Mesendoderm (in vitro differentiated cells): Measurements from ENCODE around the gene SLAMF6.

Source experiments
- DNase-seq: peaks from one replicate; pipeline ENCODE4 v3.0.0; 2013
- H2AK5ac ChIP-seq: 2 replicates; pipeline ENCODE4 v1.6.1; 2013; ENCODE audit warnings: low read length, inconsistent platforms
- H2BK120ac ChIP-seq: 2 replicates; pipeline ENCODE4 v1.6.1; 2013; ENCODE audit warnings: low read depth, mild to moderate bottlenecking, low read length, moderate library complexity, mixed read lengths
- H2BK15ac ChIP-seq: replicated peaks from 2 replicates; pipeline ENCODE4 v1.6.1; 2013; ENCODE audit warnings: low read depth, mild to moderate bottlenecking, moderate library complexity
- H2BK5ac ChIP-seq: 2 replicates; pipeline ENCODE4 v1.6.1; 2013; ENCODE audit warnings: low read length, inconsistent platforms
- H3K18ac ChIP-seq: 2 replicates; pipeline ENCODE4 v1.6.1; 2013; ENCODE audit warnings: mild to moderate bottlenecking, low read length, mixed read lengths
- H3K23ac ChIP-seq: one replicate; pipeline ENCODE4 v1.6.1; 2013; ENCODE audit warnings: low read length
- H3K27ac ChIP-seq: 2 replicates; pipeline ENCODE4 v1.5.1; 2013; ENCODE audit warnings: low read depth, mild to moderate bottlenecking, inconsistent platforms, low read length, moderate library complexity
- H3K27me3 ChIP-seq: 2 replicates; pipeline ENCODE4 v1.6.1; 2013; ENCODE audit warnings: low read length, control low read depth, mild to moderate bottlenecking, inconsistent platforms; ENCODE audit not compliant: insufficient read depth, poor library complexity
- H3K36me3 ChIP-seq: 2 replicates; pipeline ENCODE4 v1.6.1; 2013; ENCODE audit warnings: low read length, inconsistent platforms; ENCODE audit not compliant: control insufficient read depth, insufficient read depth
- H3K4ac ChIP-seq: one replicate; pipeline ENCODE4 v1.6.1; 2013; ENCODE audit warnings: low read depth, mild to moderate bottlenecking, low read length, moderate library complexity
- H3K4me1 ChIP-seq: 2 replicates; pipeline ENCODE4 v1.6.1; 2013; ENCODE audit warnings: low read depth, low read length, inconsistent platforms; ENCODE audit not compliant: control insufficient read depth
- H3K4me2 ChIP-seq: 2 replicates; pipeline ENCODE4 v1.6.1; 2013; ENCODE audit warnings: low read length
- H3K4me3 ChIP-seq: 2 replicates; pipeline ENCODE4 v1.5.1; 2013; ENCODE audit warnings: mild to moderate bottlenecking, low read length
- H3K56ac ChIP-seq: one replicate; pipeline ENCODE4 v1.6.1; 2013; ENCODE audit warnings: low read length
- H3K79me1 ChIP-seq: 2 replicates; pipeline ENCODE4 v1.6.1; 2013; ENCODE audit warnings: low read length, inconsistent platforms
- H3K79me2 ChIP-seq: 2 replicates; pipeline ENCODE4 v1.6.1; 2013; ENCODE audit warnings: mild to moderate bottlenecking, low read length; ENCODE audit not compliant: control insufficient read depth, insufficient read depth
- H3K9ac ChIP-seq: 2 replicates; pipeline ENCODE4 v1.6.1; 2013; ENCODE audit warnings: low read length, inconsistent platforms
- H4K5ac ChIP-seq: one replicate; pipeline ENCODE4 v1.6.1; 2013; ENCODE audit warnings: low read length
- H4K8ac ChIP-seq: one replicate; pipeline ENCODE4 v1.6.1; 2013; ENCODE audit warnings: low read depth, mild to moderate bottlenecking, control low read depth, low read length, moderate library complexity
- WGBS: extraction: QIAGEN DNeasy Blood & Tissue Kit; methylation state at CpG from one replicate; pipeline ENCODE4 v1.1.7; 2013; ENCODE audit warnings: low lambda C conversion rate, missing lambda C conversion rate; ENCODE audit not compliant: insufficient coverage; ENCODE audit errors: extremely low coverage; 5-methylcytosine and 5-hydroxymethylcytosine counted together

The SLAMF6 gene

GRCh38 chr1:160454371-160455152 lies 68.5 kb downstream of the SLAMF6 start:
- Histone ChIP-seq H2BK5ac (no peak overlapping the region), H3K9ac (no peak overlapping the region), H2AK5ac (no peak overlapping the region), H4K8ac (no peak overlapping the region), H3K4me2 (no peak overlapping the region), H3K4ac (no peak overlapping the region), H3K27me3 (no peaks in the 10 kb centered on the region), H3K23ac (no peak overlapping the region), H3K79me1 (no peaks in the 10 kb centered on the region), H2BK120ac (no peak overlapping the region), H3K79me2 (no peaks in the 10 kb centered on the region), H3K18ac (no peak overlapping the region), H2BK15ac (no peak overlapping the region), H3K56ac (no peak overlapping the region), H3K4me1 (no peaks in the 10 kb centered on the region), H3K36me3 (no peaks in the 10 kb centered on the region), H4K5ac (no peak overlapping the region), H3K27ac (no peak overlapping the region), H3K4me3 (no peak overlapping the region)
- no peak for DNase-seq
- no CpG with 5 or more reads among the region's 6 CpGs for WGBS

DNA sequence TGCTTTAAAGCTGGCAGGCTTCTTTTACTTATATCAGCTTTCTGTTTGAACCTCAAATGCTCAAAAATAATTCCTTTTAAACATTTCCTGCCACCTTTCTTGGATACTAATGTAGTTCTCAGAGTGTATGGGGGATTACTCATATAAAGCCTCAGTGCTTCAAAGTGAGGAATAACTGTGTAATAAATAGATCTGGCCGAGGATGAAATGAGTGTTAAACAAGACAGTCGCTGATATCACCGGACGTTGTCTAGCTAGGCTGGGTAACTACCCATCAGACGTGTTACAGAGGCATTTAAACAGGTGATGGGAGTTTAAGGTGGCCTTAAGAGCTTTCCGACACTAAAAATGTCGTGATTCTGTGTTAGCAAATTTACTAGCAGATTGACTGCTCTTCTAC lies 69.6 kb downstream of the SLAMF6 start:
- no peak for DNase-seq
- Histone ChIP-seq H3K23ac (no peak overlapping the region), H3K27me3 (no peaks in the 10 kb centered on the region), H2BK15ac (no peak overlapping the region), H3K4ac (no peak overlapping the region), H2BK120ac (no peak overlapping the region), H3K18ac (no peak overlapping the region), H3K27ac (no peak overlapping the region), H4K5ac (no peak overlapping the region), H2BK5ac (no peak overlapping the region), H3K79me2 (no peaks in the 10 kb centered on the region), H3K56ac (no peak overlapping the region), H3K4me2 (no peak overlapping the region), H3K79me1 (no peaks in the 10 kb centered on the region), H3K4me3 (no peak overlapping the region), H4K8ac (no peak overlapping the region), H3K4me1 (no peaks in the 10 kb centered on the region), H3K9ac (no peak overlapping the region), H3K36me3 (no peaks in the 10 kb centered on the region), H2AK5ac (no peak overlapping the region)
- no CpG with 5 or more reads among the region's 7 CpGs for WGBS

- no peaks in the 10 kb centered on the region for H3K36me3 ChIP-seq
- WGBS, result no CpG with 5 or more reads among the region's 1 CpG
- H2BK15ac ChIP-seq, result no peak overlapping the region
These were observed 71.2 kb downstream of the SLAMF6 start for GRCh38 chr1:160451859-160452232.

GRCh38 chr1:160451119-160451858 lies 71.8 kb downstream of the SLAMF6 start:
- Histone ChIP-seq H2BK120ac (no peak overlapping the region), H2BK5ac (no peak overlapping the region), H3K4me1 (no peaks in the 10 kb centered on the region), H2BK15ac (no peak overlapping the region), H3K4me3 (no peak overlapping the region), H4K8ac (no peak overlapping the region), H3K79me1 (no peaks in the 10 kb centered on the region), H3K4ac (no peak overlapping the region), H3K4me2 (no peak overlapping the region), H3K9ac (no peak overlapping the region), H3K36me3 (no peaks in the 10 kb centered on the region), H3K56ac (no peak overlapping the region), H3K27ac (no peak overlapping the region), H3K79me2 (no peaks in the 10 kb centered on the region), H3K18ac (no peak overlapping the region), H4K5ac (no peak overlapping the region), H3K23ac (no peak overlapping the region), H3K27me3 (no peaks in the 10 kb centered on the region), H2AK5ac (no peak overlapping the region)
- WGBS, result no CpG with 5 or more reads among the region's 7 CpGs
- DNase-seq, result no peak

More at GRCh38 chr1:160451859-160452232, 71.2 kb downstream of the SLAMF6 start:
- Histone ChIP-seq H3K4me2 (no peak overlapping the region), H3K4me3 (no peak overlapping the region), H3K23ac (no peak overlapping the region), H3K4me1 (no peaks in the 10 kb centered on the region), H3K4ac (no peak overlapping the region), H3K79me2 (no peaks in the 10 kb centered on the region), H4K8ac (no peak overlapping the region), H3K27ac (no peak overlapping the region), H3K79me1 (no peaks in the 10 kb centered on the region), H4K5ac (no peak overlapping the region), H2BK120ac (no peak overlapping the region), H2AK5ac (no peak overlapping the region), H3K9ac (no peak overlapping the region), H3K56ac (no peak overlapping the region), H2BK5ac (no peak overlapping the region), H3K18ac (no peak overlapping the region), H3K27me3 (no peaks in the 10 kb centered on the region)
- no peak for DNase-seq

DNA sequence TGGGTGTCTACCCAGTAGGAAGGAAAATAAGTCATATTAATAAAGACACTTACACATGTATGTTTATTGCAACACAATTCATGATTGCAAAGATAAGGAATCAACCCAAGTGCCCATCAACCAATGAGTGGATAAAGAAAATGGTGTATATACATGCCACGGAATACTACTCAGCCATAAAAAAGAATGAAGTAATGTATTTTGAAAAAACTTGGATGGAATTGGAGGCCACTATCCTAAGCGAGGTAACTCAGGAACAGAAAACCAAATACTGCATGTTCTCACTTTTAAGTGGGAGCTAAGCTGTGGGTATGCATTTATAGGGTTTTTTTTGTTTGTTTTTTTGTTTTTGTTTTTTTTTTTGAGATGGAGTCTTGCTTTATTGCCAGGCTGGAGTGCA lies 73.6 kb downstream of the SLAMF6 start:
- Histone ChIP-seq H3K27ac (no peak overlapping the region), H3K18ac (no peak overlapping the region), H2BK15ac (no peak overlapping the region), H2AK5ac (no peak overlapping the region), H3K79me1 (no peaks in the 10 kb centered on the region), H4K5ac (no peak overlapping the region), H3K4ac (no peak overlapping the region), H3K56ac (no peak overlapping the region), H3K79me2 (no peaks in the 10 kb centered on the region), H4K8ac (no peak overlapping the region), H3K36me3 (no peaks in the 10 kb centered on the region), H3K23ac (no peak overlapping the region), H3K4me3 (no peak overlapping the region), H3K4me1 (no peaks in the 10 kb centered on the region), H2BK5ac (no peak overlapping the region), H2BK120ac (no peak overlapping the region), H3K9ac (no peak overlapping the region), H3K27me3 (no peaks in the 10 kb centered on the region), H3K4me2 (no peak overlapping the region)
- DNase-seq, result no peak
- WGBS, result no CpG with 5 or more reads among the region's 2 CpGs
